Ishikawa (cell line): ENCODE measurements around the gene TWNK.

ENCODE experiments used
- CREB1 ChIP-seq: IDR thresholded peaks from 2 replicates; pipeline ENCODE4 v1.6.1; 2012; ENCODE audit warnings: low read depth
- TAF1 ChIP-seq: IDR thresholded peaks from 2 replicates; pipeline ENCODE4 v1.6.1; 2012; ENCODE audit warnings: low read depth, mild to moderate bottlenecking

GRCh38 chr10:100980311-100980710, 7.0 kb upstream of the TWNK start:
- TF ChIP-seq TAF1 (no peak), CREB1 (no peak)
